NOMO-1 treated with DMSO at 0.1 percent for 48 hours (cell line): Measurements from ENCODE around the gene RNF26.

ENCODE experiments used
- DNase-seq: peaks from one replicate; lab custom pipeline; 2025; ENCODE audit not compliant: unreplicated experiment; lab: John Stamatoyannopoulos, UW

The RNF26 gene

GRCh38 chr11:119350302-119350701 lies 16.0 kb downstream of the RNF26 start:
- DNase-seq: no peak

- no peak for DNase-seq
Observed at GRCh38 chr11:119351232-119351631, 16.9 kb downstream of the RNF26 start.

GRCh38 chr11:119352857-119353260 lies 18.5 kb downstream of the RNF26 start:
- DNase-seq: no peak

- no peak for DNase-seq
Observed at GRCh38 chr11:119355091-119355843, 20.9 kb downstream of the RNF26 start.

DNA sequence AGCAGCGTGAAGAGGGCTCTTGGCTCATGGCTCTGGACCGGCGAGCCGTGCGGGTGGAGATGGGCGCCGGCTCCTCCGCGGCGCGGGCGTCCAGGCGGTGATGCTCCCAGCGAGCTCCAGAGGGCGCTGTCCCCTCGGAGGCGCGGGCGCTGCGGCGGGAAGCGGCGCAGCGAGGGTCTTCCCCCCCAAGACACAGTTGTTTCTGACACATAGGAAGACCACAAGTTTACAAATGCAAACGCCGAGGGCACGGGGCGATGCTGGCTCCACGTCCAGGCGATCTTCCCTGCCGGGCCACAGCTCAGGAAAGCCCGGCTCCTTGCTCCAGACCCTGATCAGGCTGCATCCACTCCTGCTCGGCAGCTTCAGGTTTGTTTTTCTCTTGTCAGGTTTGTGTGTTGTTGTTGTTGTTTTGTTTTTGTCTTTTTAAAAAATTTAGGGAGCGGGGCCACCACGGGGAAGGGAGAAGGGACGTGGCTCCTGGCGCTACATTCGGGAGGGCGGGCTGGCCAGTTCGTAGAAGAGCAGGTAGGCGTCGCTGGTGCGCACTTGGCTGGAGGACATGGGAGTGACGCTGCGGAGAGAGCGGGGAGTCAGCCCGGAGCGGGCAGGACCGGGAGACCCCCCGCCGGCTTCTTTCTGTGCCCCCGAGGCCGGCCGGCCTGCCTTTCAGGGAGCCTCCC lies 22.2 kb downstream of the RNF26 start:
- DNase-seq: peak; percentile 77

GRCh38 chr11:119357074-119357473 lies 22.7 kb downstream of the RNF26 start:
- DNase-seq: no peak

DNA sequence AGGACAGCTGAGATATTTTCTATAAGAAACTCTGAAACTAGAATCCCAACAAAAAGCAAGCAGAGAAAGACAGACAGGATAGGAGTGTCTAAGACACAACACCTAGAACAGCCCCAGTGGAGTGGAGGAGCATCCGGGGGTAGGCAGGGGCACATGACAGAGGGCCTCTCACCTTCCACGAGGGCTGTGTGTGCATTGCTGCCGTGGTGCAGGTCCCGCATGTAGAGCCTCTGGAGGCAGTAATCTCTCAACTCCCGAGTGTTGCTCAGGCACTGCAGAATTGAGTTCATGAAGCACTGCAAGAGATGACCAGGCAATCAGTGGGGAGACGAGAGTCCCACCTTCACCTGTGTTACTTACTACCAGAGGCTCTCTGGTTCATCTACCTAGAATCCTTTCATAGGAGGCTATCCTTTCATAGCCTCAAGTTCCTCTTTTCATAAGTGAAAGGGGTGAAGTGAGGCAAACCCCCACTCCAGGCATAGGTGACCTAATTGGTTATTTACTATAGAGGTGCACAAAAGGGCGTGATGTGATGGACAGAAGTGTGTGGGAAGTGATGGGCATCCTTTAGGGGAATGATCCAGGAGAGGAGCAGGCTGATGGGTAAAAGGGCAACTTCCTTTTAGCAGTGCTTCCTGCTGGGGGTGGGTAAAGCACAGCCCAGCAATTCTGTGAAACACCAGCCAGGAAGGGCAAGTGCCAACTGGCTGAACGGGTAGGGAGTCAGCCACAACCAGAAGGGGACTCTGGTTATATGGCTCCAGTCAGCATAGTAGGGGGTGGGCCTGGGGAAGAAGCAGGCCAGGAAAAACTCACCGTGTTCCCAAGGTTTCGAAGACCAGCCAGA lies 25.3 kb downstream of the RNF26 start:
- peak; percentile 29 for DNase-seq

GRCh38 chr11:119361056-119361787 lies 26.9 kb downstream of the RNF26 start:
- DNase-seq: peak; percentile 70

GRCh38 chr11:119361941-119362725 lies 27.8 kb downstream of the RNF26 start:
- DNase-seq: no peak

DNA sequence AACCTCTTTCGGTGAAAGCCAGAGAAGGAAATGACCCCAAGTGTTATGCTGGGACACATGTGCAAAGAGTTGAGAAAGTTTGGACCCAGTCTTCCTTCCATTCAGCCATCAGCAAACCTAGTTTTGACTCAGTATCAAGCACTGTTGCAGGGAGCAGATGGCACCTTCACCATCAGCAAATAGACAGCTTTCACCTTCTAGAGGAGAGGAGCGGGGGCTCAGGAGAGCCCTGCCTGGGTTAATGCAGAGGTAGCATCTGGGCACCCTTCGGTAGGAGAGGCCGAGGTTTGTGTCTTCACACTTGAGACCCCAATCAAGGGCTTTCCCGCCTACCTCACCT lies 28.4 kb downstream of the RNF26 start:
- DNase-seq: no peak

DNA sequence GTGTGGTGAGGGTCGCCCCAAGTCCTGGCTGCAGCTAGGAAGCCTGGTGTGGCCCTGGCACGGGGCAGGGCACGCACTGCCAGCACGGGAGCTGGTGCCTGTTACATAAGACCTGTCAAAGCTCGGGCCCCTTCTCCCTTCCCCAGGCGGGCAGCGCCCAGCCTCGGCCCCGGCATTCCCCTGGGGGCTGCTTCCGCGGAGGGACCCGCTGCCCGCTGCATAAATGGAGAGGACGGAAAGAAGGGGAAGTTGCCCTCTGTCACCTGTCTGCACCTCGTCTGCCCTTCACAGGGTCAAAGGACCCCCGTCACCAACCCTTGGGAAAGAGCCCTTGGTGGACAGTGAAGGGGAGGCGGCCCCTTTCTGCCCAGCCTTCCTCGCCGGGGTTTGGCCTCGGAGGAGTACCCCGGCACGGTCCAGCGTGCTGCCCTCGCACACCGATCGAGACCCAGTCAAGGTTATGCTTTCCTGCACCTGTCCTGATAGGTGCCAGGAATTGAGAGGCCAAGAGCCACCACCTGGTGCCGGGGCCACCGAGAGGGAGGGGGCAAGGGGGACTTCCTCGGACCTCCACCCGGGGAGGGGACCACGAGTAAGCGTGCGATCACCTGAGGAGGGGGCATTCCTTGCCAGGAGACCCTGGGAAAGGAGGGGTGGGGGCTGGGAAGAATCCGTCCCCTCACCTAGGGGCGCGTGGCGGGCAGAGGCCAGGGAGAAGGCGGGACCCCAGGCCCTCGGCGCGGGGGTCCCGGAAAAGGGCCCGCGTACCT lies 28.9 kb downstream of the RNF26 start:
- no peak for DNase-seq

DNA sequence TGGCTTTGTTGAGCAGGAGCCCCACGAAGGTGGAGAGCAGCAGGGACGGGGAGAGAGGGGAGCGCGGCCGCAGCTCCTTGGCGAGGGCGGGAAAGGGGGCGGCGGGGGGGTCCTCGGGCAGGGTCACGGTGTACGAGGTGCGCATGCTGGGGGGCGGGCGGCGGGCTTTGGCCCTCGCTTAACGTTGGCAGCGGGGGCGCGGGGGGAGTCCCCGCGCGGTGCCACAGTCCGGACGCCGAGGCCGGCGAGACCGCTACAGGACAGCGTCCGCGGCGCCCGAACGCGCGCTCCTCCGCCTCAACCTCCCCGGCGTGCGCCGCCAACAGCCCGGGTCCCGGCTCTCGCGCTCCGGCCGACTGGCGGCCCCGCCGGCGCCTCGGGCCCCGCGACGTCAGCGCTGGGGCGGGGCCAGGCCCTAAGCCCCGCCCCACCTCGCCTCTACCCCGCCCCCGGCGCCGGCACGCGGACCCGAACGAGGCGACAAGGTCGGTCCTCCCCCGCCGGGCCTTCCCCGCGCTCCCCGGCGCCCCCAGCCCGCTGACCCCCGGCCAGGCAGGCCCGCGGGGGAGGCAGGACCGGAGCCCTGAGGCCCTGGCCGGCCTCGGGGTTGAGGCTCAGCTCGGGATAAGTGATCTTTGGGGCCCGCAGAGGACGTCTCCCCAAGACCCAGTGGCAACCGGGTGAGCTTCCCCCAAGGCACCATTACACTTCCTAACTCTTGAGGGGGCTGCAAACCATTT lies 29.7 kb downstream of the RNF26 start:
- peak; percentile 25 for DNase-seq

DNA sequence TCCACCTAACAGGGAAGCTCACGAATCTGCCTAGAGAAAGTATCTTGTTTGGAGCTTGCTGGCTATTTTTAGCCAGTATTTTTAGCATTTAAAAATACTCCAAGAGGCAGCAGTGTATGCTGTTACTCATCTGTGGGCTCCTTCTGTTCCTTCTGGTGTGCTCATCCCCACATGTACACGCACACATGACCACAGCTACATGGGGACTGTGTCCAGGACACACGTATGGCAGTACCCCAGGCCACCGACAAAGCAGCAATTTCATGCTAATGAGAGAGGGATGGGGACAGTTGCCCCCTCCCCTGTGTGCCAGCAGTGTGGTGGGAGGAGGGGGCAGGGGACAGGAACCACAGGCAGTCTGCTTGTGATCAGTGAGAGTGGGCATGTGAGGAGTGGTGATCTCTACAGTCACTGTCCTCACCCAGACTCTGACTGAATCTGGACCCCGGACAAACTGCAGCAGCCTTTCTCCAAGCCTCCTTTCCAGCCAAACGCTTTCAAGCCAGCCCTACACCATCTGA lies 30.8 kb downstream of the RNF26 start:
- peak; percentile 20 for DNase-seq

DNA sequence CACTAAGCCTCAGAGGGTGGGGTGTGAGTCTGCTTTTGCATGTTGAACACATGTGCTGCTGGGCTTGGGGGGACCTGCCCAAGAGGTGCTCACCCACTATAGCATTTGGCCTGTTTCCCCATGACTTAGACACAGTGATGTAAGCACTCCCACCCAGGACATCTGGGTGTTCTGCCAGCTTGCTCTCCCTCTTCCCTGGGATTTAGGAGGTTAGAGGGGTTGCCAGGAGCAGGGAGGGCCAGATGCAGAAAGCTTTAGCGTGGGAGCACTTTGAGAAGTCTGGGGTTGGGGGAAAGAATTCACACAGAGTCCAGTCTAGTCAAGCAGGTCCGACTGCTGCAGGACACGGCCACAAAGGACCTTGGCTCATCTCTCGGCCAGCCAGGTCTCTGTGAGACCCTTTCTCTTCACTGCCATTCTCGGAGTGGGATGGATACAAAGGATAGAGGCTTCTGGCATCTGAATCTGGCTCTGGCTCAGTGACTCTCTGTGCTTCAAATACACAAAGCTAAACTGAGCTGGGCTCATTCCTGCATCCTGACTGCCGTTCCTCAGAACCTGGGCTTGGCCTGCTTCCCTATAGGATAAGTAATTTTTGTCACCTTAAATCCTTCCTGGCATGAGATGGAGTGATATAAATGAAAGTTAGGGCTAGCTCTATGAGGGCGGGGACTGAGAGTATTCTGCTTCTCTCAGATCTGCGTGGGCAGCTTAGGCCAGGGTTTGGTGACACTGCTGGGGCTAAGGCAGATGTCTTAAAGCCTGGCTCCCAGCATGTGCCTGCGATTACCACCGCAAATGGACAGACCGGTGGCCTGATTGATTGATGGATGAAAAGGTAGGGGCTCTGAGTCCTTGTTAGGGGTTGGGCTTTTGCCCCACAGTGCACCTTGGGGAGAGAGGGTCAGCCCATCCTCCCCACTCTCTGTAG lies 32.6 kb downstream of the RNF26 start:
- DNase-seq: no peak

- DNase-seq: peak; percentile 77
Observed at GRCh38 chr11:119367661-119368120, 33.4 kb downstream of the RNF26 start.

GRCh38 chr11:119368121-119369034 lies 34.1 kb downstream of the RNF26 start:
- DNase-seq: peak; percentile 13
